ENCODE data around the gene STRAP. TPM values are rescaled to one million over a fixed set of nuclear protein-coding genes. Genes with fewer than 3 reads are reported as not detected.

The STRAP gene
- total and polyA plus RNA-seq, 2 of the 13 experiments (the other 11 are each of a cell fraction or from before 2014, with no cell fraction given): 66.9 to 118 TPM

DNA sequence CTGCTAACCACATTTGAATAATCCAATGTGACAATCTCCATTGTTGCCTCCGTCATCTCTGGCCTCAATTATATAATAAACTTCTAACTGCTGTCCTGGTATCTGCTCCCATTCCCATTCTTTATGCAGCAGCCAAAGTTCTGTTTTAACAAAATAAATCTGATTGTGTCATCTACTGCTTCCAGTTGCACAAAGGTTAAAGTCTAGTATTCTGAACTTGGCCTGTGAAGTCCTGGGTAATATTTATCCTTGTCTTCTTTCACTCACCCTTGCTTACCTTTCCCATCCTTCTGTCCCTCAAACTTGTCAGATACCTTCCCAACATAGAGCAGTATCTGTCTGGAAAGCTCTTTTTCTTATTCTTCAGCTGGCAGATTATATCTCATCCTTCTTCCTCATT, 19.3 kb upstream of the STRAP start (continued):
- 0 out of 2 replicates have a peak, but pooled peaks have one; percentile 38 for TF ChIP-seq ZFP90 (CRISPR knock-in tag; IDR thresholded peaks at IDR 0.05; ENCODE audit: borderline replicate concordance)
- no peak for TF ChIP-seq ZZZ3 (CRISPR knock-in tag; IDR thresholded peaks at IDR 0.05; ENCODE audit: borderline replicate concordance)
- no peak for TF ChIP-seq HMGA1 (CRISPR knock-in tag; conservative IDR thresholded peaks at IDR 0.05)
- TF ChIP-seq, protein P1, sequence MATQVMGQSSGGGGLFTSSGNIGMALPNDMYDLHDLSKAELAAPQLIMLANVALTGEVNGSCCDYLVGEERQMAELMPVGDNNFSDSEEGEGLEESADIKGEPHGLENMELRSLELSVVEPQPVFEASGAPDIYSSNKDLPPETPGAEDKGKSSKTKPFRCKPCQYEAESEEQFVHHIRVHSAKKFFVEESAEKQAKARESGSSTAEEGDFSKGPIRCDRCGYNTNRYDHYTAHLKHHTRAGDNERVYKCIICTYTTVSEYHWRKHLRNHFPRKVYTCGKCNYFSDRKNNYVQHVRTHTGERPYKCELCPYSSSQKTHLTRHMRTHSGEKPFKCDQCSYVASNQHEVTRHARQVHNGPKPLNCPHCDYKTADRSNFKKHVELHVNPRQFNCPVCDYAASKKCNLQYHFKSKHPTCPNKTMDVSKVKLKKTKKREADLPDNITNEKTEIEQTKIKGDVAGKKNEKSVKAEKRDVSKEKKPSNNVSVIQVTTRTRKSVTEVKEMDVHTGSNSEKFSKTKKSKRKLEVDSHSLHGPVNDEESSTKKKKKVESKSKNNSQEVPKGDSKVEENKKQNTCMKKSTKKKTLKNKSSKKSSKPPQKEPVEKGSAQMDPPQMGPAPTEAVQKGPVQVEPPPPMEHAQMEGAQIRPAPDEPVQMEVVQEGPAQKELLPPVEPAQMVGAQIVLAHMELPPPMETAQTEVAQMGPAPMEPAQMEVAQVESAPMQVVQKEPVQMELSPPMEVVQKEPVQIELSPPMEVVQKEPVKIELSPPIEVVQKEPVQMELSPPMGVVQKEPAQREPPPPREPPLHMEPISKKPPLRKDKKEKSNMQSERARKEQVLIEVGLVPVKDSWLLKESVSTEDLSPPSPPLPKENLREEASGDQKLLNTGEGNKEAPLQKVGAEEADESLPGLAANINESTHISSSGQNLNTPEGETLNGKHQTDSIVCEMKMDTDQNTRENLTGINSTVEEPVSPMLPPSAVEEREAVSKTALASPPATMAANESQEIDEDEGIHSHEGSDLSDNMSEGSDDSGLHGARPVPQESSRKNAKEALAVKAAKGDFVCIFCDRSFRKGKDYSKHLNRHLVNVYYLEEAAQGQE (IDR thresholded peaks at IDR 0.05; ENCODE audit: borderline replicate concordance in 1 of 2, low read depth in 1 of 2, low read length in 2 of 2): no peak
- no peak for TF ChIP-seq HDAC6 (IDR thresholded peaks at IDR 0.05; ENCODE audit: low read depth, low read length)
- TF ChIP-seq FOXP1 (IDR thresholded peaks at IDR 0.05): no peak
- peak; percentile 45; the same call in 1 of the 2 replicates for TF ChIP-seq FOXP1 (CRISPR knock-in tag; IDR thresholded peaks at IDR 0.05)
- peak; percentile 62 for TF ChIP-seq ZMYM2 (CRISPR knock-in tag; IDR thresholded peaks at IDR 0.05)
- TF ChIP-seq NR2F2 (IDR thresholded peaks at IDR 0.05; ENCODE audit: borderline replicate concordance, low read depth): no peak
- TF ChIP-seq, protein P2, sequence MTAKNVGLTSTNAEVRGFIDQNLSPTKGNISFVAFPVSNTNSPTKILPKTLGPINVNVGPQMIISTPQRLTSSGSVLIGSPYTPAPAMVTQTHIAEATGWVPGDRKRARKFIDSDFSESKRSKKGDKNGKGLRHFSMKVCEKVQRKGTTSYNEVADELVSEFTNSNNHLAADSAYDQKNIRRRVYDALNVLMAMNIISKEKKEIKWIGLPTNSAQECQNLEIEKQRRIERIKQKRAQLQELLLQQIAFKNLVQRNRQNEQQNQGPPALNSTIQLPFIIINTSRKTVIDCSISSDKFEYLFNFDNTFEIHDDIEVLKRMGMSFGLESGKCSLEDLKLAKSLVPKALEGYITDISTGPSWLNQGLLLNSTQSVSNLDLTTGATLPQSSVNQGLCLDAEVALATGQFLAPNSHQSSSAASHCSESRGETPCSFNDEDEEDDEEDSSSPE (CRISPR knock-in tag; IDR thresholded peaks at IDR 0.05): no peak
- no peak for TF ChIP-seq TBX2 (CRISPR knock-in tag; IDR thresholded peaks at IDR 0.05; ENCODE audit: borderline replicate concordance)
- no peak for TF ChIP-seq ZNF30 (CRISPR knock-in tag; IDR thresholded peaks at IDR 0.05)
- peak; percentile 22; the same call in 1 of the 2 replicates for TF ChIP-seq SMC3 (IDR thresholded peaks at IDR 0.05; ENCODE audit: low read length)
- TF ChIP-seq SETDB1 (CRISPR knock-in tag; IDR thresholded peaks at IDR 0.05; ENCODE audit: borderline replicate concordance): no peak
- no peak for TF ChIP-seq CREB1 (IDR thresholded peaks at IDR 0.05)
- no peak; the same call in 1 of the 2 replicates for TF ChIP-seq CREB1 (CRISPR knock-in tag; IDR thresholded peaks at IDR 0.05)
- no peak for TF ChIP-seq ZNF138 (CRISPR knock-in tag; IDR thresholded peaks at IDR 0.05; ENCODE audit: low read depth)
- TF ChIP-seq, protein P3, sequence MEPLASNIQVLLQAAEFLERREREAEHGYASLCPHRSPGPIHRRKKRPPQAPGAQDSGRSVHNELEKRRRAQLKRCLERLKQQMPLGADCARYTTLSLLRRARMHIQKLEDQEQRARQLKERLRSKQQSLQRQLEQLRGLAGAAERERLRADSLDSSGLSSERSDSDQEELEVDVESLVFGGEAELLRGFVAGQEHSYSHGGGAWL (CRISPR knock-in tag; IDR thresholded peaks at IDR 0.05): no peak
- 0 out of 2 replicates have a peak, but pooled peaks have one; percentile 48 for TF ChIP-seq HDAC2 (CRISPR knock-in tag; IDR thresholded peaks at IDR 0.05)
- TF ChIP-seq ZNF264 (CRISPR knock-in tag; IDR thresholded peaks at IDR 0.05): peak; percentile 70; the same call in 1 of the 2 replicates
- TF ChIP-seq SP4 (CRISPR knock-in tag; IDR thresholded peaks at IDR 0.05): no peak
- TF ChIP-seq KDM1A (CRISPR knock-in tag; IDR thresholded peaks at IDR 0.05): no peak
- TF ChIP-seq ZNF746 (CRISPR knock-in tag; IDR thresholded peaks at IDR 0.05): no peak
- TF ChIP-seq MIER3 (CRISPR knock-in tag; IDR thresholded peaks at IDR 0.05; ENCODE audit: borderline replicate concordance): peak; percentile 64; the same call in 1 of the 2 replicates
- TF ChIP-seq ZNF10 (CRISPR knock-in tag; IDR thresholded peaks at IDR 0.05; ENCODE audit: borderline replicate concordance, low read depth): no peak
- no peak for TF ChIP-seq ZNF816 (CRISPR knock-in tag; IDR thresholded peaks at IDR 0.05; ENCODE audit: borderline replicate concordance)
- no peak for TF ChIP-seq TGIF2 (CRISPR knock-in tag; IDR thresholded peaks at IDR 0.05)
- TF ChIP-seq KLF16 (CRISPR knock-in tag; IDR thresholded peaks at IDR 0.05): peak in 1 of 2 experiments; percentile 61; a peak in 1 of 4 replicates
- no peak for TF ChIP-seq MTF1 (CRISPR knock-in tag; IDR thresholded peaks at IDR 0.05)
- TF ChIP-seq CEBPG (CRISPR knock-in tag; IDR thresholded peaks at IDR 0.05): peak; percentile 80

All from HepG2 (cell line).